ENCODE results near the gene MS4A8.
"Not testable (repeated sequence)": the region's sequence is repeated elsewhere in the genome, so short reads cannot be mapped to it uniquely, and the experiment has no call there.

DNA sequence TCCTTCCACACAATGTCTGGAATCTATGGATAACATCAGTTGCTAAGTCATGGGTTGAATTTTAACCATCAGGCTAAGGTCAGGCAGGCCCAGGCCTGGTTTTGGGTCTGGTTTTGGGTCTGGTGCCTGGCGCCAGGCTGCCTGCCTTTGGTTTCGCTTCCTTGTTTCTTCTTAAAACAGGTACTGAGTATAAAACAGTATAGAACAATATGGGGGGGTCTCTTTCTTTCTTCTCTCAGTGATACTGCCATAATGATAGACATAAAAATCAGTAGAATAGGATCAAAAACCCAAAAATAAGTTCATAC lies 14.9 kb upstream of the MS4A8 start:
- TF ChIP-seq CTCF (IDR thresholded peaks at IDR 0.05); POLR2A (IDR thresholded peaks at IDR 0.05; ENCODE audit: low read depth); POLR2AphosphoS5 (IDR thresholded peaks at IDR 0.05): not testable (repeated sequence)

All from esophagus muscularis mucosa (tissue), 3 donors.